Keratinocyte (primary cell): Measurements from ENCODE around the gene TSPOAP1.

ENCODE experiments used
- CTCF ChIP-seq, 3 experiments: IDR thresholded peaks in 1 of 3; conservative IDR thresholded peaks in 1 of 3; optimal IDR thresholded peaks in 1 of 3; 2 replicates in 2 of 3; 3 replicates in 1 of 3; pipeline versions ENCODE3 to v1.5.1; 2011; ENCODE audit warnings: low read length in 3 of 3, mild to moderate bottlenecking in 3 of 3, moderate library complexity in 2 of 3, control low read depth in 1 of 3, inconsistent platforms in 1 of 3; ENCODE audit not compliant: insufficient read depth in 2 of 3; ENCODE audit errors: extremely low read depth in 1 of 3
- EZH2 ChIP-seq: IDR thresholded peaks from one replicate; pipeline ENCODE4 v1.6.1; 2012; ENCODE audit warnings: inconsistent platforms, mild to moderate bottlenecking, low read length, moderate library complexity

- TF ChIP-seq CTCF (optimal IDR thresholded peaks at IDR 0.05 in 1 of 3, IDR thresholded peaks at IDR 0.05 in 1 of 3, conservative IDR thresholded peaks at IDR 0.05 in 1 of 3; ENCODE audit: extremely low read depth in 1 of 3, insufficient read depth in 2 of 3, low read length in 3 of 3) (no peak), EZH2 (no peak)
Observed at GRCh38 chr17:58337600-58338453, 9.2 kb upstream of the TSPOAP1 start.
